ENCODE results near the gene PROM1. TPM values are rescaled to one million over a fixed set of nuclear protein-coding genes. Genes with fewer than 3 reads are reported as not detected.

Gene PROM1
- total and polyA plus RNA-seq, 2 of the 13 experiments (the other 11 are each of a cell fraction or from before 2014, with no cell fraction given), result 3.9 to 16.4 TPM

- ATAC-seq (peak; percentile 98), FAIRE-seq (peak; percentile 96), DNase-seq (ENCODE audit: low spot score) (peak; percentile 43)
- WGBS (ENCODE audit: low lambda C conversion rate), result 4% methylated on average over 4 of the region's 4 CpGs
- Histone ChIP-seq H3K4me3 (replicated peaks in 1 of 3; ENCODE audit: insufficient read depth in 1 of 3, low read depth in 2 of 3, low read length in 3 of 3) (no peak overlapping the region), H2AFZ (ENCODE audit: low read length) (no peak overlapping the region), H3K4me1 (ENCODE audit: insufficient read depth, low read length) (no peaks in the 10 kb centered on the region), H3K9me3 (ENCODE audit: low read length) (no peaks in the 10 kb centered on the region), H3K27me3 (ENCODE audit: control insufficient read depth in 1 of 2, insufficient read depth in 2 of 2, low read length in 2 of 2) (no peaks in the 10 kb centered on the region), H3K4me2 (ENCODE audit: low read depth, low read length) (no peak overlapping the region), H4K20me1 (ENCODE audit: insufficient read depth, low read length) (no peaks in the 10 kb centered on the region), H3K79me2 (ENCODE audit: insufficient read depth, low read length) (no peaks in the 10 kb centered on the region), H3K27ac (ENCODE audit: extremely low read length, insufficient read depth, low read length) (no peak overlapping the region), H3K9ac (ENCODE audit: insufficient read depth, low read depth, low read length) (no peak overlapping the region), H3K36me3 (replicated peaks in 1 of 2; ENCODE audit: control insufficient read depth in 1 of 2, insufficient read depth in 2 of 2, low read length in 2 of 2) (no peaks in the 10 kb centered on the region)
- BruUV-seq (replicated peaks), result no TSS peak
- CTCF ChIA-PET (ENCODE audit: low intra/inter-chr PET ratio, low total read pairs), result interaction anchor here (1.2 to 2.0 kb wide), 4 partner anchors 38 to 522 kb away, joined by 3 to 13 read pairs (median 6); partner anchors contain the start of gene FGFBP2
- intact Hi-C loops (cut with micrococcal nuclease; ENCODE audit: unreplicated experiment) (loop anchor here (1.0 kb wide), 4 partner anchors 38 to 522 kb away; partner anchors contain the start of gene FGFBP2), in situ Hi-C loops (cut with HindIII; ENCODE audit: extremely low pct_ligation_motif_present, low pct_unique_long_range_greater_than_20kb) (loop anchor here (5.0 kb wide), 1 partner anchor 39 kb away; the partner anchor contains the start of gene FGFBP2)
- POLR2A ChIA-PET, result interaction anchor here (1.0 kb wide), 1 partner anchor 522 kb away, joined by 4 read pairs; no protein-coding TSS in a partner anchor
- TF ChIP-seq SMC3 (IDR thresholded peaks at IDR 0.05; ENCODE audit: low read length), result peak; percentile 75
- TF ChIP-seq ZNF142 (CRISPR knock-in tag; IDR thresholded peaks at IDR 0.05), result no peak
- no peak for TF ChIP-seq KDM1A (CRISPR knock-in tag; IDR thresholded peaks at IDR 0.05)
- no peak for TF ChIP-seq ZBTB25 (CRISPR knock-in tag; IDR thresholded peaks at IDR 0.05)
- no peak for TF ChIP-seq TBX2 (CRISPR knock-in tag; IDR thresholded peaks at IDR 0.05; ENCODE audit: borderline replicate concordance)
- no peak for TF ChIP-seq ZNF12 (CRISPR knock-in tag; IDR thresholded peaks at IDR 0.05)
- no peak for TF ChIP-seq ZNF781 (CRISPR knock-in tag; IDR thresholded peaks at IDR 0.05; ENCODE audit: borderline replicate concordance, not compliant biosample characterization)
- no peak for TF ChIP-seq HNRNPUL1 (IDR thresholded peaks at IDR 0.05; ENCODE audit: low read depth, low read length)
- TF ChIP-seq FOSL2 (CRISPR knock-in tag; IDR thresholded peaks at IDR 0.05), result no peak
- TF ChIP-seq ZNF232 (CRISPR knock-in tag; IDR thresholded peaks at IDR 0.05; ENCODE audit: borderline replicate concordance), result no peak
- no peak for TF ChIP-seq ZNF878 (CRISPR knock-in tag; IDR thresholded peaks at IDR 0.05)
- no peak for TF ChIP-seq POLR2AphosphoS5 (IDR thresholded peaks at IDR 0.05; ENCODE audit: low read depth, low read length)
- TF ChIP-seq MXI1 (IDR thresholded peaks at IDR 0.05; ENCODE audit: borderline replicate concordance, low read depth, low read length), result no peak
- TF ChIP-seq STAG1 (CRISPR knock-in tag; IDR thresholded peaks at IDR 0.05), result peak; percentile 86
- TF ChIP-seq ZNF546 (CRISPR knock-in tag; conservative IDR thresholded peaks at IDR 0.05), result no peak
- no peak for TF ChIP-seq MEIS2 (CRISPR knock-in tag; IDR thresholded peaks at IDR 0.05)
- TF ChIP-seq CTCF (CRISPR knock-in tag; IDR thresholded peaks at IDR 0.05), result peak; percentile 92
- no peak for TF ChIP-seq SNAPC2 (CRISPR knock-in tag; IDR thresholded peaks at IDR 0.05)
Observed at GRCh38 chr4:16001484-16001858, 82.4 kb downstream of the PROM1 start.

Measured in HepG2 (cell line).